Endothelial cell of umbilical vein (primary cell): ENCODE data around the gene MED22.

Experiments
- CTCF ChIP-seq, 2 donors: IDR thresholded peaks; 1 replicate in 1 of 2; 2 replicates in 1 of 2; pipeline ENCODE4 v1.5.1; 2011; ENCODE audit warnings: low read length in 2 of 2, mild to moderate bottlenecking in 2 of 2, moderate library complexity in 2 of 2, control low read depth in 1 of 2, inconsistent platforms in 1 of 2, low read depth in 1 of 2; ENCODE audit not compliant: insufficient read depth in 1 of 2; ENCODE audit errors: extremely low read depth in 1 of 2
- EZH2 ChIP-seq: IDR thresholded peaks from 2 replicates; pipeline ENCODE4 v1.6.1; 2012; ENCODE audit warnings: borderline replicate concordance, low read depth, mild to moderate bottlenecking, moderate library complexity, low read length, inconsistent platforms; ENCODE audit not compliant: severe bottlenecking
- FOS ChIP-seq: IDR thresholded peaks from 2 replicates; pipeline ENCODE4 v1.6.1; 2011; ENCODE audit warnings: mild to moderate bottlenecking, low read length, moderate library complexity, borderline replicate concordance; ENCODE audit not compliant: insufficient read depth
- GATA2 ChIP-seq: IDR thresholded peaks from 2 replicates; pipeline ENCODE4 v1.7.0; 2011; ENCODE audit warnings: low read depth, mild to moderate bottlenecking, moderate library complexity, mixed read lengths, low read length; ENCODE audit not compliant: insufficient read length, insufficient read depth
- JUN ChIP-seq: IDR thresholded peaks from 2 replicates; pipeline ENCODE4 v1.6.1; 2011; ENCODE audit warnings: borderline replicate concordance, low read depth; ENCODE audit not compliant: insufficient read length, insufficient read depth
- MAX ChIP-seq: IDR thresholded peaks from 2 replicates; pipeline ENCODE4 v1.6.1; 2011; ENCODE audit not compliant: insufficient read depth, insufficient read length
- MYC ChIP-seq: IDR thresholded peaks from one replicate; pipeline ENCODE4 v1.6.1; 2011; ENCODE audit warnings: mild to moderate bottlenecking, low read depth, low read length
- POLR2A ChIP-seq: IDR thresholded peaks from 2 replicates; pipeline ENCODE4 v1.6.1; 2012; ENCODE audit warnings: low read depth, mild to moderate bottlenecking, control low read depth, low read length
- POLR2AphosphoS5 ChIP-seq: IDR thresholded peaks from 2 replicates; pipeline ENCODE4 v1.6.1; 2012; ENCODE audit warnings: low read depth, mild to moderate bottlenecking, control low read depth, low read length, moderate library complexity; ENCODE audit not compliant: insufficient read depth

- no peak for TF ChIP-seq CTCF (IDR thresholded peaks at IDR 0.05; ENCODE audit: extremely low read depth in 1 of 2, insufficient read depth in 1 of 2, low read depth in 1 of 2, low read length in 2 of 2)
- TF ChIP-seq POLR2AphosphoS5, result no peak
- no peak for TF ChIP-seq MAX
- no peak for TF ChIP-seq EZH2
- TF ChIP-seq POLR2A, result no peak
- TF ChIP-seq JUN, result no peak
- no peak for TF ChIP-seq GATA2
- no peak for TF ChIP-seq MYC
- TF ChIP-seq FOS, result no peak
Observed at GRCh38 chr9:133372144-133372543, 24.2 kb upstream of the MED22 start.
